GM21367 (cell line): Measurements from ENCODE around the gene PRICKLE3.
"Not testable (repeated sequence)": the region's sequence is repeated elsewhere in the genome, so short reads cannot be mapped to it uniquely, and the experiment has no call there.

Experiments
- ATAC-seq: cut with Tn5 transposase; IDR thresholded peaks from one replicate; pipeline ENCODE4 v1.9.1; 2021; ENCODE audit not compliant: unreplicated experiment

Gene PRICKLE3

GRCh38 chrX:49127742-49128258 lies 58.4 kb downstream of the PRICKLE3 start:
- ATAC-seq, result not testable (repeated sequence)
